Measurements from ENCODE around the gene PPP5C. TPM values are rescaled to one million over a fixed set of nuclear protein-coding genes. Genes with fewer than 3 reads are reported as not detected.

Gene PPP5C
- total and polyA plus RNA-seq, 4 experiments from 2014 or later, result 16.3 to 38.5 (median 33.8) TPM

- no peak overlapping the region for H3K27ac ChIP-seq (ENCODE audit: low read depth, low read length)
- intact Hi-C loops (cut with micrococcal nuclease), result no loop called here
- Mint-ChIP-seq H3K27me3 (no peaks in the 10 kb centered on the region), H3K36me3 (peaks cover 66 to 69% of the 10 kb centered on the region in 2 donors), H3K4me1 (peaks cover 0 to 7% (median 2%) of the 10 kb centered on the region in 4 donors), H3K4me3 (no peak overlapping the region), H3K9me3 (no peaks in the 10 kb centered on the region), H3K27ac (no peak overlapping the region)
- POLR2A ChIA-PET (ENCODE audit: partially characterized antibody), result no interaction called here
- H3K4me3 ChIP-seq (ENCODE audit: low read length in 2 of 2), result no peak overlapping the region
- no peaks in the 10 kb centered on the region for H3K4me1 ChIP-seq (ENCODE audit: insufficient read depth, low read length)
- peaks cover 55% of the 10 kb centered on the region for H3K36me3 ChIP-seq (ENCODE audit: insufficient read depth, low read length)
- CTCF ChIA-PET (ENCODE audit: partially characterized antibody), result interaction anchor here (0.7 to 1.6 kb wide), 2 partner anchors 13 to 26 kb away, joined by 3 to 4 read pairs; no protein-coding TSS in a partner anchor
- no peak for DNase-seq
- H3K27me3 ChIP-seq (ENCODE audit: insufficient read depth, low read length), result no peaks in the 10 kb centered on the region
- H3K9me3 ChIP-seq (ENCODE audit: control insufficient read depth in 1 of 2, low read length in 2 of 2), result no peaks in the 10 kb centered on the region
Measured at GRCh38 chr19:46381346-46381745, 34.5 kb downstream of the PPP5C start.

DNA sequence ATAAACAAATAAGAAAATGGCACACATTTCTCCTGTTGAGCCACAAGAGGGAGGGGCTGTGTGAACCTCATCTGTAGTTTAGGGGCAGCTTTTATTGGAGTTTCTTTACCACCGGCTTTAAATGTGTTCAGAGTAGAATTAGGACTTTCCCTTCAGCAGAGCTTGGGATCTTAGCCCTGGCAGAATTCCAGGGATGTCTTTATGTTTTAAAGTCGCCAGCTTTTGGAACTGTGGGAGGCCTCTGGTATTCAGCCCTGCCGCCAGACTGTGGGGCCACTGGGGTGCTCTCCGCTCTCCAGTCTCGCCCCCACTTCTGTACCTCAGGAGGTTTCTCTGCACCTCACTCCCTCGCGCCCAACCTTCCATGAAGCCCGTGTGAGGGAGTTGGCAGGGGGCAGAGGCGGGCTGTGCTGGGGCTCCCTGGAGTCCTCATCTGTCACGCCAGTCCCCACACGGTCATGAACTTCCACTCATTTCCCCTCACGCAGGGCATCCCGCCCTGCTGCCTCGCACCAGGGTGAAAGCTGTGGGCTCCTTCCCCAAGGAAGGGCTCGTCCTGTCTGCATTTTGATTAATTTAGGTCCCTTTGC lies 35.0 kb downstream of the PPP5C start:
- Mint-ChIP-seq H3K27ac (peak overlapping the region in 2 of 7 donors; percentile 14 to 18), H3K27me3 (no peaks in the 10 kb centered on the region), H3K4me1 (peaks cover 0 to 7% (median 2%) of the 10 kb centered on the region in 4 donors), H3K36me3 (peaks cover 65 to 69% of the 10 kb centered on the region in 2 donors), H3K4me3 (no peak overlapping the region), H3K9me3 (no peaks in the 10 kb centered on the region)
- H3K36me3 ChIP-seq (ENCODE audit: insufficient read depth, low read length), result peaks cover 50% of the 10 kb centered on the region
- ChIA-PET CTCF (ENCODE audit: partially characterized antibody) (interaction anchor here (0.7 to 1.6 kb wide), 3 partner anchors 13 to 27 kb away, joined by 3 to 4 read pairs (median 3); no protein-coding TSS in a partner anchor), POLR2A (ENCODE audit: partially characterized antibody) (no interaction called here)
- H3K4me3 ChIP-seq (ENCODE audit: low read length in 2 of 2), result no peak overlapping the region
- H3K9me3 ChIP-seq (ENCODE audit: control insufficient read depth in 1 of 2, low read length in 2 of 2), result no peaks in the 10 kb centered on the region
- H3K27me3 ChIP-seq (ENCODE audit: insufficient read depth, low read length), result no peaks in the 10 kb centered on the region
- intact Hi-C loops (cut with micrococcal nuclease), result no loop called here
- H3K27ac ChIP-seq (ENCODE audit: low read depth, low read length), result no peak overlapping the region
- no peak for DNase-seq
- no peaks in the 10 kb centered on the region for H3K4me1 ChIP-seq (ENCODE audit: insufficient read depth, low read length)

DNA sequence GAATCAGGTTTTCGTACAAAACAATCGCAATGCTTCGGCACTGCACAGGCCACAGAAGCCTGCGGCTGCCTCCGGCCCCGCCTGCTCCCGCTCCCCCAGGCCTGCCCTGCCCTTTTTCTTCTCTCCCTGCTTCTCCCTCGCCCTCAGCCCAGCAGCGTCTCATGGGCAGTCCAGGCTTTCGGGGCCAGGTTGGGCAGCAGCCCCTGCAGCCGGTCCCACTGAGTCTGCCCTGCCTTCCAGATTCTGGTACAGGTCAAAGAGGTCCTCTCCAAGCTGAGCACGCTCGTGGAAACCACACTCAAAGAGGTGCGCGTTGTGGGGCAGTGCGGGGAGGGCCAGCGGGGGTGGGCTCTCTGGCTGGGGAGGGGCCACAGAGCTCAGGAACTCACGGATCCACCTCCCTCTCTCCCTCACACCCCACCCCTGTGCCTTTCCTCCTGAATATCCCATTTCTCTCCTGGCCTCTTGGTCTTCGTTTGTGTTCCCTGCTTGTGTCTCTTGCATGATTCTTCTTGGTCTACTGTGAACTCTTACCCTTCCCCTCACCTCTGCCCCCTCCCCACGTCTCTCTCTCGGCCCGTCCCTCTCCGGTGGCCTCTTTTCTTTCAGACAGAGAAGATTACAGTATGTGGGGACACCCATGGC lies 36.4 kb downstream of the PPP5C start:
- no peaks in the 10 kb centered on the region for H3K4me1 ChIP-seq (ENCODE audit: insufficient read depth, low read length)
- no peak for DNase-seq
- Mint-ChIP-seq H3K27me3 (no peaks in the 10 kb centered on the region), H3K4me3 (no peak overlapping the region), H3K9me3 (no peaks in the 10 kb centered on the region), H3K27ac (no peak overlapping the region), H3K36me3 (peaks cover 60 to 68% of the 10 kb centered on the region in 2 donors), H3K4me1 (peaks cover 0 to 5% (median 0%) of the 10 kb centered on the region in 4 donors)
- peaks cover 47% of the 10 kb centered on the region for H3K36me3 ChIP-seq (ENCODE audit: insufficient read depth, low read length)
- CTCF ChIA-PET (ENCODE audit: partially characterized antibody), result interaction anchor here (1.0 kb wide), 1 partner anchor 103 kb away, joined by 3 read pairs; no protein-coding TSS in a partner anchor
- H3K27me3 ChIP-seq (ENCODE audit: insufficient read depth, low read length), result no peaks in the 10 kb centered on the region
- intact Hi-C loops (cut with micrococcal nuclease), result no loop called here
- no peaks in the 10 kb centered on the region for H3K9me3 ChIP-seq (ENCODE audit: control insufficient read depth in 1 of 2, low read length in 2 of 2)
- H3K27ac ChIP-seq (ENCODE audit: low read depth, low read length), result no peak overlapping the region
- POLR2A ChIA-PET (ENCODE audit: partially characterized antibody), result no interaction called here
- no peak overlapping the region for H3K4me3 ChIP-seq (ENCODE audit: low read length in 2 of 2)

DNA sequence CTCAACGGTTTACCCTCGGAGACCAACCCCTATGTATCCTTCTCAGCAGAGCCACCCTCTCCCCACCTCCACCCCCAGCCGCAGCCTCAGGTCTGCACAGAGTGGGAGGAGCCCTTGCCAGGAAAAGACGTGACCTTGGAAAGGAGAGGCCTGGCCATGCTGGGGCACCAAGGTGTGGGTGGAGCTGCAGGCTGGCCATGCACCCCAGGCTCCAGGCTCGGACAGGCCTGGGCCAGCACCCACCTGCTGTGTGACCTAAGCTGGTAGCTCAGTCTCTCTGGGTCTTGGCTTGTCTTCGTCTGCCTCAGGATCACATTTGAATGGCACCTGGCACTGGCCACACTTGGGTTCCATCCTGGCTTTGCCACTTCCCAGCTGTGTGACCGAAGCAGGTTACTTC lies 37.0 kb downstream of the PPP5C start:
- CTCF ChIA-PET (ENCODE audit: partially characterized antibody), result no interaction called here

GRCh38 chr19:46384396-46384795 lies 37.5 kb downstream of the PPP5C start:
- intact Hi-C loops (cut with micrococcal nuclease), result no loop called here
- no peak overlapping the region for H3K27ac Mint-ChIP-seq

More for the DNA sequence above, 37.0 kb downstream of the PPP5C start:
- Mint-ChIP-seq H3K27me3 (no peaks in the 10 kb centered on the region), H3K4me1 (peaks cover 0 to 5% (median 0%) of the 10 kb centered on the region in 4 donors), H3K27ac (no peak overlapping the region), H3K36me3 (peaks cover 63 to 74% of the 10 kb centered on the region in 2 donors), H3K4me3 (no peak overlapping the region), H3K9me3 (no peaks in the 10 kb centered on the region)
- intact Hi-C loops (cut with micrococcal nuclease), result no loop called here
- Histone ChIP-seq H3K4me3 (ENCODE audit: low read length in 2 of 2) (no peak overlapping the region), H3K27me3 (ENCODE audit: insufficient read depth, low read length) (no peaks in the 10 kb centered on the region), H3K9me3 (ENCODE audit: control insufficient read depth in 1 of 2, low read length in 2 of 2) (no peaks in the 10 kb centered on the region), H3K27ac (ENCODE audit: low read depth, low read length) (no peak overlapping the region), H3K36me3 (ENCODE audit: insufficient read depth, low read length) (peaks cover 52% of the 10 kb centered on the region), H3K4me1 (ENCODE audit: insufficient read depth, low read length) (no peaks in the 10 kb centered on the region)
- POLR2A ChIA-PET (ENCODE audit: partially characterized antibody), result no interaction called here
- DNase-seq, result no peak

DNA sequence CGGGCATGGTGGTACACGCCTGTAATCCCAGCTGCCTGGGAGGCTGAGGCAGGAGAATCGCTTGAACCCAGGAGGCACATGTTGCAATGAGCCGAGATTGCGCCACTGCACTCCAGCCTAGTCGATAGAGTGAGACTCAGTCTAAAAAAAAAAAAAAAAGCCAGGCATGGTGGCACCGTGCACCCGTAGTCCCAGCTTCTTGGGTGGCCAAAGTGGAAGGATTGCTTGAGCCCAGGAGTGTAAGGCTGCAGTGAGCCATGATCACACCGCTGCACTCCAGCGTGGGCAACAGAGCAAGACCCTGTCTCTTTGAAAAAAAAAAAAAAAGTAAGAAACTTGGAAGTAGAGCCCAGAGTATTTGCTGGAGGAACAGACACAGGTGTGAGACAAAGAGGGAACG lies 38.7 kb downstream of the PPP5C start:
- Mint-ChIP-seq H3K36me3 (peaks cover 62 to 69% of the 10 kb centered on the region in 2 donors), H3K9me3 (peaks cover 0 to 2% (median 0%) of the 10 kb centered on the region in 8 donors), H3K4me1 (no peaks in the 10 kb centered on the region), H3K4me3 (no peak overlapping the region), H3K27me3 (no peaks in the 10 kb centered on the region), H3K27ac (no peak overlapping the region)
- no peaks in the 10 kb centered on the region for H3K27me3 ChIP-seq (ENCODE audit: insufficient read depth, low read length)
- no peak for DNase-seq
- H3K4me3 ChIP-seq (ENCODE audit: low read length in 2 of 2), result no peak overlapping the region
- no peak overlapping the region for H3K27ac ChIP-seq (ENCODE audit: low read depth, low read length)
- POLR2A ChIA-PET (ENCODE audit: partially characterized antibody), result no interaction called here
- CTCF ChIA-PET (ENCODE audit: partially characterized antibody), result interaction anchor here (1.8 kb wide), 1 partner anchor 9 kb away, joined by 6 read pairs; no protein-coding TSS in a partner anchor
- peaks cover 51% of the 10 kb centered on the region for H3K36me3 ChIP-seq (ENCODE audit: insufficient read depth, low read length)
- intact Hi-C loops (cut with micrococcal nuclease), result no loop called here
- H3K4me1 ChIP-seq (ENCODE audit: insufficient read depth, low read length), result no peaks in the 10 kb centered on the region
- no peaks in the 10 kb centered on the region for H3K9me3 ChIP-seq (ENCODE audit: control insufficient read depth in 1 of 2, low read length in 2 of 2)

More at GRCh38 chr19:46384396-46384795, 37.5 kb downstream of the PPP5C start:
- no peak for DNase-seq
- Mint-ChIP-seq H3K4me3 (no peak overlapping the region), H3K9me3 (peaks cover 0 to 2% (median 0%) of the 10 kb centered on the region in 8 donors), H3K36me3 (peaks cover 64 to 74% of the 10 kb centered on the region in 2 donors), H3K27me3 (no peaks in the 10 kb centered on the region), H3K4me1 (peaks cover 0 to 5% (median 0%) of the 10 kb centered on the region in 4 donors)
- Histone ChIP-seq H3K4me1 (ENCODE audit: insufficient read depth, low read length) (no peaks in the 10 kb centered on the region), H3K4me3 (ENCODE audit: low read length in 2 of 2) (no peak overlapping the region), H3K27ac (ENCODE audit: low read depth, low read length) (no peak overlapping the region), H3K36me3 (ENCODE audit: insufficient read depth, low read length) (peaks cover 52% of the 10 kb centered on the region), H3K9me3 (ENCODE audit: control insufficient read depth in 1 of 2, low read length in 2 of 2) (no peaks in the 10 kb centered on the region), H3K27me3 (ENCODE audit: insufficient read depth, low read length) (no peaks in the 10 kb centered on the region)
- POLR2A ChIA-PET (ENCODE audit: partially characterized antibody), result no interaction called here
- CTCF ChIA-PET (ENCODE audit: partially characterized antibody), result interaction anchor here (1.8 kb wide), 1 partner anchor 10 kb away, joined by 6 read pairs; no protein-coding TSS in a partner anchor

DNA sequence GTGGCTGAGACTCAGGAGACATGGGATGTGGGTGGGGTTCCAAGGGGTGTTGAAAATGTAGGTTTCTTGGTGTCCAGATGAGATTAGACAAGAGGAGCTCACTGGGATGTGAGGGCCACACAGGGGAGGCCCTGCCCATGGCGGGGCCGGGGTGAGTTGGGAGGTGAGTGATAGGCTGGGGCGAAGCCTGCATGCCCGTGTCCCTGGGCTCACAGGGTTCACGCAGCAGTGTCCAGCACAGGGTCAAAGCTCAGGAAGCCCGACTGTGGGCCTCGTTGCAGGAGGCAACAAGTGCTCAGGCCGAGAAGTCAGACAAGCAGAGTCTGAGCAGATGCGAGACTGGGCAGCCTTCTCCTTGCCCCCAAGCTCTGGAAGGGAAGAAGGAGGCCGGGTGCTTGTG lies 39.3 kb downstream of the PPP5C start:
- POLR2A ChIA-PET (ENCODE audit: partially characterized antibody), result no interaction called here

More for the DNA sequence above, 39.3 kb downstream of the PPP5C start:
- H3K4me1 ChIP-seq (ENCODE audit: insufficient read depth, low read length), result no peaks in the 10 kb centered on the region
- no peak overlapping the region for H3K4me3 ChIP-seq (ENCODE audit: low read length in 2 of 2)
- no peaks in the 10 kb centered on the region for H3K27me3 ChIP-seq (ENCODE audit: insufficient read depth, low read length)
- Mint-ChIP-seq H3K27ac (no peak overlapping the region), H3K36me3 (peaks cover 59 to 65% of the 10 kb centered on the region in 2 donors), H3K4me1 (no peaks in the 10 kb centered on the region), H3K4me3 (no peak overlapping the region), H3K9me3 (peaks cover 0 to 2% (median 0%) of the 10 kb centered on the region in 8 donors), H3K27me3 (no peaks in the 10 kb centered on the region)
- no peak overlapping the region for H3K27ac ChIP-seq (ENCODE audit: low read depth, low read length)
- DNase-seq, result no peak
- CTCF ChIA-PET (ENCODE audit: partially characterized antibody), result interaction anchor here (1.8 kb wide), 1 partner anchor 9 kb away, joined by 6 read pairs; no protein-coding TSS in a partner anchor
- peaks cover 54% of the 10 kb centered on the region for H3K36me3 ChIP-seq (ENCODE audit: insufficient read depth, low read length)
- H3K9me3 ChIP-seq (ENCODE audit: control insufficient read depth in 1 of 2, low read length in 2 of 2), result no peaks in the 10 kb centered on the region
- intact Hi-C loops (cut with micrococcal nuclease), result no loop called here
